HepG2 (cell line): ENCODE results near the gene NEURL2. TPM values are rescaled to one million over a fixed set of nuclear protein-coding genes. Genes with fewer than 3 reads are reported as not detected.

Source experiments
- CHD4 ChIP-seq: fragments of 200-600 bp; sonication (generic); IDR thresholded peaks from 2 replicates; pipeline ENCODE4 v1.7.0; 2017; ENCODE audit warnings: mild to moderate bottlenecking, low read length, borderline replicate concordance
- CREM ChIP-seq, 2 experiments: sonication (generic) in 1 of 2; formaldehyde crosslinking in 1 of 2; IDR thresholded peaks; 2 replicates each; pipeline versions ENCODE4 v1.4.0 to v1.6.1; 2016 to 2020; ENCODE audit warnings: antibody characterized with exemption in 1 of 2, mild to moderate bottlenecking in 1 of 2, missing genetic modification reagents in 1 of 2
- DNMT1 ChIP-seq: sonication (generic); formaldehyde crosslinking; IDR thresholded peaks from 2 replicates; pipeline ENCODE4 v1.5.1; 2020; ENCODE audit warnings: mild to moderate bottlenecking, missing genetic modification reagents
- FOSL2 ChIP-seq: sonication (generic); formaldehyde crosslinking; IDR thresholded peaks from 2 replicates; pipeline ENCODE4 v1.4.0; 2020; ENCODE audit warnings: missing genetic modification reagents
- KAT7 ChIP-seq: IDR thresholded peaks from 2 replicates; pipeline ENCODE4 v1.6.1; 2018; ENCODE audit warnings: borderline replicate concordance, missing compliant biosample characterization
- KDM2A ChIP-seq: sonication (generic); formaldehyde crosslinking; IDR thresholded peaks from 2 replicates; pipeline ENCODE4 v1.4.0; 2020; ENCODE audit warnings: low read depth, missing genetic modification reagents, borderline replicate concordance
- KDM5A ChIP-seq: fragments of 200-600 bp; sonication (generic); IDR thresholded peaks from 2 replicates; pipeline ENCODE4 v1.7.0; 2018; ENCODE audit warnings: antibody characterized with exemption, mild to moderate bottlenecking, low read length, borderline replicate concordance
- KMT2B ChIP-seq: IDR thresholded peaks from 2 replicates; pipeline ENCODE4 v1.6.1; 2016; ENCODE audit warnings: missing genetic modification reagents, missing compliant biosample characterization
- PHF5A ChIP-seq: IDR thresholded peaks from one replicate; pipeline ENCODE4 v1.6.1; 2018; ENCODE audit warnings: low read depth, missing genetic modification reagents; ENCODE audit not compliant: unreplicated experiment
- TFDP1 ChIP-seq: IDR thresholded peaks from 2 replicates; pipeline ENCODE4 v1.6.1; 2016; ENCODE audit warnings: missing compliant biosample characterization, missing genetic modification reagents, borderline replicate concordance
- YEATS2 ChIP-seq: sonication (generic); formaldehyde crosslinking; IDR thresholded peaks from 2 replicates; pipeline ENCODE4 v1.4.0; 2020; ENCODE audit warnings: missing genetic modification reagents, borderline replicate concordance
- ZFP36 ChIP-seq: fragments of 150-350 bp; IDR thresholded peaks from 2 replicates; pipeline ENCODE4 v1.6.1; 2018; ENCODE audit warnings: borderline replicate concordance, low read length, low read depth; ENCODE audit not compliant: partially characterized antibody
- ZMYM3 ChIP-seq: sonication (generic); formaldehyde crosslinking; IDR thresholded peaks from 2 replicates; pipeline ENCODE4 v1.5.1; 2020; ENCODE audit warnings: mild to moderate bottlenecking, missing genetic modification reagents
- ZNF335 ChIP-seq: sonication (generic); formaldehyde crosslinking; IDR thresholded peaks from 2 replicates; pipeline ENCODE4 v1.4.0; 2020; ENCODE audit warnings: missing genetic modification reagents
- ZNF350 ChIP-seq: sonication (generic); formaldehyde crosslinking; IDR thresholded peaks from 2 replicates; pipeline ENCODE4 v1.4.0; 2020; ENCODE audit warnings: mild to moderate bottlenecking, low read depth, missing genetic modification reagents, borderline replicate concordance
- ZNF703 ChIP-seq: sonication (generic); formaldehyde crosslinking; IDR thresholded peaks from 2 replicates; pipeline ENCODE4 v1.5.1; 2020; ENCODE audit warnings: missing genetic modification reagents, mild to moderate bottlenecking, moderate library complexity, borderline replicate concordance
- ZNF749 ChIP-seq: sonication (generic); formaldehyde crosslinking; IDR thresholded peaks from 2 replicates; pipeline ENCODE4 v1.8.0; 2022; ENCODE audit warnings: mild to moderate bottlenecking, missing genetic modification reagents, moderate library complexity, borderline replicate concordance
- ZSCAN12 ChIP-seq: sonication (generic); formaldehyde crosslinking; IDR thresholded peaks from 2 replicates; pipeline ENCODE4 v1.9.0; 2021; ENCODE audit warnings: mild to moderate bottlenecking, missing genetic modification reagents
- ZSCAN20 ChIP-seq: sonication (generic); formaldehyde crosslinking; IDR thresholded peaks from 2 replicates; pipeline ENCODE4 v1.4.0; 2020; ENCODE audit warnings: missing genetic modification reagents, mild to moderate bottlenecking, borderline replicate concordance
- polyA plus RNA-seq, 8 experiments: library from polyadenylated mRNA; depleted of rRNA in 3 of 8; stranded (reverse) in 7 of 8; unstranded in 1 of 8; fragments of >200 nt; fragmentation: Illumina TruSeq in 4 of 8; extraction: Trizol in 4 of 8; gene quantifications; 2 replicates each; pipeline versions ENCODE4 v1.2.1 to v1.2.3, GENCODE V29; 2011 to 2016; ENCODE audit warnings: low read depth in 4 of 8, missing spikeins in 1 of 8, mixed read lengths in 1 of 8; ENCODE audit not compliant: insufficient read depth in 1 of 8
- total RNA-seq, 5 experiments: library from RNA; depleted of rRNA; stranded (reverse); fragments of >200 nt; fragmentation: Illumina TruSeq; extraction: Trizol; gene quantifications; 2 replicates each; pipeline ENCODE4 v1.2.3, GENCODE V29; 2016; ENCODE audit warnings: low read depth in 1 of 5
- TF ChIP-seq, protein P1 (sequence below): sonication (generic); formaldehyde crosslinking; IDR thresholded peaks from 2 replicates; pipeline ENCODE4 v1.4.0; 2020; ENCODE audit warnings: missing genetic modification reagents
- TF ChIP-seq, protein P2 (sequence below): sonication (generic); formaldehyde crosslinking; IDR thresholded peaks from 2 replicates; pipeline ENCODE4 v1.4.0; 2020; ENCODE audit warnings: mild to moderate bottlenecking, missing genetic modification reagents
- TF ChIP-seq, protein P3 (sequence below): sonication (generic); formaldehyde crosslinking; IDR thresholded peaks from 2 replicates; pipeline ENCODE4 v1.5.0; 2020; ENCODE audit warnings: missing genetic modification reagents, mild to moderate bottlenecking, borderline replicate concordance

The NEURL2 gene
- total and polyA plus RNA-seq, 2 of the 13 experiments (the other 11 are each of a cell fraction or from before 2014, with no cell fraction given) = 7.2 to 9.7 TPM

DNA sequence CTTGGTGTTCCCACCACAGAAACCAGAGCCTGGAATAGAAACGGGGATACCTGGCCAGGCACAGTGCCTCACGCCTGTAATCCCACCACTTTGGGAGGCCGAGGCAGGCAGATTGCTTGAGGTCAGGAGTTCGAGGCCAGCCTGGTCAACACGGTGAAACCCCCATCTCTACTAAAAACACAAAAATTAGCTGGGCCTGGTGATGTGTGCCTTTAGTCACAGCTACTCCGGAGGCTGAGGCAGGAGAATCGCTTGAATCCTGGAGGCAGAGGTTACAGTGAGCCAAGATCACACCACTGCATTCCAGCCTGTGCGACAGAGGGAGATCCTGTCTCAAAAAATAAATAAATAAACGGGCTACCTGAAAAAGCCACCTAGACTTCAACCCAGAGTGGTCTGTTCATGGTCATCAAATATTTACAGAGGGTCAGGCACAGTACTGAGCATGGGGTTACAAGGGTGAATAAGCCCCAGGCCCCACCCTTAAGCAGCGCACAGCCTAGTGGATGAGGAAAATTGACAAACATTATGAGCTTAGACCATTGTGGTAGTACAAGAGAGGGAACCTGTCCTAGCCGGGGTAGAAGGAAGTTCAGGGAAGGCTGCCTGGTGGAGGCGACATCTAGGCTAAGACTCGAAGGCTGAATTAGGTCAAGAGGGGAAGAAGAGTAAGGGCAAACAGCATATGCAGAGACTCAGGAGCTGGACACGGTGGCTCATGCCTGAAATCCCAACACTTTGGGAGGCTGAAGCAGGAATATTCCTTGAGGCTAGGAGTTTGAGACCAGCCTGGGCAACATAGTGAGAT, 36.3 kb upstream of the NEURL2 start (continued):
- TF ChIP-seq, protein P1, sequence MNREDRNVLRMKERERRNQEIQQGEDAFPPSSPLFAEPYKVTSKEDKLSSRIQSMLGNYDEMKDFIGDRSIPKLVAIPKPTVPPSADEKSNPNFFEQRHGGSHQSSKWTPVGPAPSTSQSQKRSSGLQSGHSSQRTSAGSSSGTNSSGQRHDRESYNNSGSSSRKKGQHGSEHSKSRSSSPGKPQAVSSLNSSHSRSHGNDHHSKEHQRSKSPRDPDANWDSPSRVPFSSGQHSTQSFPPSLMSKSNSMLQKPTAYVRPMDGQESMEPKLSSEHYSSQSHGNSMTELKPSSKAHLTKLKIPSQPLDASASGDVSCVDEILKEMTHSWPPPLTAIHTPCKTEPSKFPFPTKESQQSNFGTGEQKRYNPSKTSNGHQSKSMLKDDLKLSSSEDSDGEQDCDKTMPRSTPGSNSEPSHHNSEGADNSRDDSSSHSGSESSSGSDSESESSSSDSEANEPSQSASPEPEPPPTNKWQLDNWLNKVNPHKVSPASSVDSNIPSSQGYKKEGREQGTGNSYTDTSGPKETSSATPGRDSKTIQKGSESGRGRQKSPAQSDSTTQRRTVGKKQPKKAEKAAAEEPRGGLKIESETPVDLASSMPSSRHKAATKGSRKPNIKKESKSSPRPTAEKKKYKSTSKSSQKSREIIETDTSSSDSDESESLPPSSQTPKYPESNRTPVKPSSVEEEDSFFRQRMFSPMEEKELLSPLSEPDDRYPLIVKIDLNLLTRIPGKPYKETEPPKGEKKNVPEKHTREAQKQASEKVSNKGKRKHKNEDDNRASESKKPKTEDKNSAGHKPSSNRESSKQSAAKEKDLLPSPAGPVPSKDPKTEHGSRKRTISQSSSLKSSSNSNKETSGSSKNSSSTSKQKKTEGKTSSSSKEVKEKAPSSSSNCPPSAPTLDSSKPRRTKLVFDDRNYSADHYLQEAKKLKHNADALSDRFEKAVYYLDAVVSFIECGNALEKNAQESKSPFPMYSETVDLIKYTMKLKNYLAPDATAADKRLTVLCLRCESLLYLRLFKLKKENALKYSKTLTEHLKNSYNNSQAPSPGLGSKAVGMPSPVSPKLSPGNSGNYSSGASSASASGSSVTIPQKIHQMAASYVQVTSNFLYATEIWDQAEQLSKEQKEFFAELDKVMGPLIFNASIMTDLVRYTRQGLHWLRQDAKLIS = no peak
- peak; percentile 98 for TF ChIP-seq PHF5A (CRISPR knock-in tag)
- TF ChIP-seq KDM5A = 0 out of 2 replicates have a peak, but pooled peaks have one; percentile 19
- no peak; the same call in 1 of the 2 replicates for TF ChIP-seq ZSCAN20
- peak; percentile 88 for TF ChIP-seq FOSL2 (CRISPR knock-in tag)
- TF ChIP-seq, protein P2, sequence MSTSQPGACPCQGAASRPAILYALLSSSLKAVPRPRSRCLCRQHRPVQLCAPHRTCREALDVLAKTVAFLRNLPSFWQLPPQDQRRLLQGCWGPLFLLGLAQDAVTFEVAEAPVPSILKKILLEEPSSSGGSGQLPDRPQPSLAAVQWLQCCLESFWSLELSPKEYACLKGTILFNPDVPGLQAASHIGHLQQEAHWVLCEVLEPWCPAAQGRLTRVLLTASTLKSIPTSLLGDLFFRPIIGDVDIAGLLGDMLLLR (CRISPR knock-in tag) = 0 out of 2 replicates have a peak, but pooled peaks have one; percentile 47
- peak; percentile 86; the same call in 1 of the 2 replicates for TF ChIP-seq CHD4
- peak; percentile 59; the same call in 1 of the 2 replicates for TF ChIP-seq ZNF749 (CRISPR knock-in tag)
- no peak; the same call in 1 of the 2 replicates for TF ChIP-seq KAT7
- TF ChIP-seq TFDP1 (CRISPR knock-in tag) = peak; percentile 54; the same call in 1 of the 2 replicates
- peak; percentile 98 for TF ChIP-seq ZFP36
- TF ChIP-seq ZMYM3 (CRISPR knock-in tag) = peak; percentile 99
- TF ChIP-seq ZSCAN12 (CRISPR knock-in tag) = no peak
- TF ChIP-seq YEATS2 (CRISPR knock-in tag) = peak; percentile 63; the same call in 1 of the 2 replicates
- TF ChIP-seq DNMT1 (CRISPR knock-in tag) = 0 out of 2 replicates have a peak, but pooled peaks have one; percentile 66
- peak; percentile 57; the same call in 1 of the 2 replicates for TF ChIP-seq ZNF703 (CRISPR knock-in tag)
- TF ChIP-seq KMT2B (CRISPR knock-in tag) = 0 out of 2 replicates have a peak, but pooled peaks have one; percentile 53
- TF ChIP-seq KDM2A (CRISPR knock-in tag) = peak; percentile 55
- TF ChIP-seq, protein P3, sequence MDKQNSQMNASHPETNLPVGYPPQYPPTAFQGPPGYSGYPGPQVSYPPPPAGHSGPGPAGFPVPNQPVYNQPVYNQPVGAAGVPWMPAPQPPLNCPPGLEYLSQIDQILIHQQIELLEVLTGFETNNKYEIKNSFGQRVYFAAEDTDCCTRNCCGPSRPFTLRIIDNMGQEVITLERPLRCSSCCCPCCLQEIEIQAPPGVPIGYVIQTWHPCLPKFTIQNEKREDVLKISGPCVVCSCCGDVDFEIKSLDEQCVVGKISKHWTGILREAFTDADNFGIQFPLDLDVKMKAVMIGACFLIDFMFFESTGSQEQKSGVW (CRISPR knock-in tag) = no peak
- peak; percentile 91 for TF ChIP-seq CREM (IDR thresholded peaks at IDR 0.05)
- TF ChIP-seq CREM (CRISPR knock-in tag; IDR thresholded peaks at IDR 0.05) = no peak
- TF ChIP-seq ZNF335 = peak; percentile 76; the same call in 1 of the 2 replicates
- peak; percentile 90 for TF ChIP-seq ZNF350 (CRISPR knock-in tag)
